Activated T-cell treated with anti-CD3 and anti-CD28 coated beads, Interleukin-2, amount 50 U/mL, for 1 hour (primary cell): ENCODE measurements around the gene ARHGAP26.
"Not testable (repeated sequence)": the region's sequence is repeated elsewhere in the genome, so short reads cannot be mapped to it uniquely, and the experiment has no call there.

Source experiments
- DNase-seq: peaks from one replicate; pipeline ENCODE4 v3.0.0-alpha.2; 2020

Gene ARHGAP26

GRCh38 chr5:143074414-143074996 is 304.3 kb downstream of the ARHGAP26 start:
- DNase-seq: no peak

- no peak for DNase-seq
Measured at GRCh38 chr5:143076377-143076776, 306.2 kb downstream of the ARHGAP26 start.

GRCh38 chr5:143077453-143078103 is 307.4 kb downstream of the ARHGAP26 start:
- DNase-seq: no peak

DNA sequence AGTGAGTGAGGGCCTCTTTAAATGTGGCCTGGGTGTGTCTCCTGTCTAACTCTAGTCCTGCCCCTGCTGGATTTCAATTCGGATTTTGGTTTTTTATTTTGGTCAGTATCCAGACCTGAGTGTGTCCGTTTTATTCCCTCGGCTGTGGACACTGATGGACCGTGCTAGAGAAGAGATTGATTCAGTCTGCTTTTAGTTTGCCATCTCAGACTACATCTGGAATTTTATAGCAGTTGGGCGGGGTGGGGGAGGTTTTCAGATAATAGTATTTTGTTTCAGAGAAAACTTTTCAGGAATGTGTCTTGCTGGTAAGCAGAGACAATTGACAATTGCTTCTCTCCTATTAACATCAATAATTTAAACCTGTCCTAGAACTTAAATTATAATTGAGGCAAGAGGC is 308.1 kb downstream of the ARHGAP26 start:
- no peak for DNase-seq

DNA sequence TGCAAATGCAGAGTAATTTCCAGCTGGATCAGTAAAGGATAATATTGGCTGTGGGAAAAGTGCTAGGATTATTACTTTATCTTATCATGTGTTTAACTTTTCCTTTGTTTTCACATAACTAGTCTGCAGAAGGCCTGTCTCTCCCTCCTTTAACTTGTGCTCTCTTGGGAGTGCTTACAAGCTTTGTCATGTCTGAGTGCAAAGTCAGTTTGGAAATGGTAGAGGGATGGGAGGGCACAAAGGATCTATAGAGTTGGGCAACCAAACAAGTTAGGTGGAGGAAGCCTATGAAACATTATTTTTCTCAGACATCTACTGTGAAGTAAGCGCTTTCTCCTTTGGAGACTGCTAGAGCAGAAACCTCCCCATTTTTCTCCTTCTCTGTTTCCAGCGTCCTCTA is 308.8 kb downstream of the ARHGAP26 start:
- DNase-seq: no peak

GRCh38 chr5:143080407-143080806 is 310.2 kb downstream of the ARHGAP26 start:
- no peak for DNase-seq

GRCh38 chr5:143080982-143081381 is 310.8 kb downstream of the ARHGAP26 start:
- DNase-seq: no peak

GRCh38 chr5:143083006-143083405 is 312.8 kb downstream of the ARHGAP26 start:
- no peak for DNase-seq

- no peak for DNase-seq
Measured at GRCh38 chr5:143084407-143084806, 314.2 kb downstream of the ARHGAP26 start.

DNA sequence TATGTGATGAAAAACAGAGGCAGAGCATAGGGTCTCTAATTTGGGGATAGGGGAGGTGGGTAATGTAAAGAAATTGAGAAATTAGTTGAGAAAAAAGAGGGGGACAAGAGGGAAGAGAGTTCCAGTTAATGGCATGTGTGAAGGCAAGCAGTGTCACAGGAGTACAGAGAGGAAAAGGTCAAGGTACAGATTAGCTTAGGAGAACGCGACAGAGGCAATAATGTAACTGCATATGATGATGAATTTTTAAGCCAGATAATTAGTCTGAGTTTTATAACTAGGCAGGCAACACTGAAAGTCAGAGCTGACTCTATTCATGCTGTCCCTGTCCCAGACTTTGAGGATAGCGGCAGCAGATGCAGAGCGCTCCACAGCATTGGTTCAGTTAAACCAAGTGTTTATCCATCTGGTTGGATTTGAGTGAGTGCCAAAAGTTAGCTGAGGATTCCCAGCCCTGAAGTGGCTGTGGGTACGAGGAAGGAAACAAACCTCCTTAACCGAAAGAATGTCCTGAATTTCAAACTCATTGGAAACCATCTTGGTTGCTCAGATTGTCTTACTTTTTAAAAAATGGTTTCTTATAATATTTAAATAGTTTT is 315.2 kb downstream of the ARHGAP26 start:
- no peak for DNase-seq

DNA sequence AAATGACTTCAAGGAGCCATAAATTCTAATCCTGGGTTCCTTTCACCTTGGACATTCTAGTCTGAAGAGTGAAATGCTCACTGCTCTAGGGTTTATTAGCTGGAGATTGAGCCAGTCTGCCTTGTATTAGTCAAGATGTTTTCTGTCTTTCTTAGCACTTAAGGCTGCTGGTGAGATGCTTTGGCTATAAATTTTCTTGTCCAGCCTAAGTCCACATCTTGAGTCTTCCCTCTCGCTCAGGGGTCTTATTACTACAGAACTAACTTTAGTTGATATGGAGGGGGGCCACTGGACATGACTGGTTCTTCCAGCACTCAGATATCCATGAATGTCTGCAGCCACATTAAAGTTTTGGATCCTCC is 316.4 kb downstream of the ARHGAP26 start:
- no peak for DNase-seq

GRCh38 chr5:143086908-143087637 is 316.9 kb downstream of the ARHGAP26 start:
- no peak for DNase-seq

- DNase-seq: not testable (repeated sequence)
Measured at GRCh38 chr5:143088702-143089101, 318.5 kb downstream of the ARHGAP26 start.

DNA sequence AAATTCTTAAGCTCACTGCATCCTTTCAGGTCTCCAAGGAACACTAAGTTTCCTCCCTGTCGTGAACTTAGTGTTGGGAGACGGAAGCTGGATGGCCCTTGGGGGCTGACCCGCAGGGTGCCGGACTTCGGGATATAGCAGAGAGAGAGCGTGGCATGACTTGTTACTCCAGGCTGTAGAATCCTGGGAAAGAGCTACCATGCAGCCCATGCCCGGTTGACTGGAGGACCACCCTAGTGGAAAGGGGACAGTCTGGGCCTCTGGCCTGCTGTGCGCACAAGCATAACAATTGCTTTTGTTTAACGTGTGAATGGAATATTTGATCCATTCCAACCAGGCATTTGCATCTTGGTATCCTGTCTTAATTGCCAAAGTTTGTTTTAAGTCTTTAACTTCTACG is 319.9 kb downstream of the ARHGAP26 start:
- not testable (repeated sequence) for DNase-seq

GRCh38 chr5:143092711-143093451 is 322.7 kb downstream of the ARHGAP26 start:
- DNase-seq: not testable (repeated sequence)

DNA sequence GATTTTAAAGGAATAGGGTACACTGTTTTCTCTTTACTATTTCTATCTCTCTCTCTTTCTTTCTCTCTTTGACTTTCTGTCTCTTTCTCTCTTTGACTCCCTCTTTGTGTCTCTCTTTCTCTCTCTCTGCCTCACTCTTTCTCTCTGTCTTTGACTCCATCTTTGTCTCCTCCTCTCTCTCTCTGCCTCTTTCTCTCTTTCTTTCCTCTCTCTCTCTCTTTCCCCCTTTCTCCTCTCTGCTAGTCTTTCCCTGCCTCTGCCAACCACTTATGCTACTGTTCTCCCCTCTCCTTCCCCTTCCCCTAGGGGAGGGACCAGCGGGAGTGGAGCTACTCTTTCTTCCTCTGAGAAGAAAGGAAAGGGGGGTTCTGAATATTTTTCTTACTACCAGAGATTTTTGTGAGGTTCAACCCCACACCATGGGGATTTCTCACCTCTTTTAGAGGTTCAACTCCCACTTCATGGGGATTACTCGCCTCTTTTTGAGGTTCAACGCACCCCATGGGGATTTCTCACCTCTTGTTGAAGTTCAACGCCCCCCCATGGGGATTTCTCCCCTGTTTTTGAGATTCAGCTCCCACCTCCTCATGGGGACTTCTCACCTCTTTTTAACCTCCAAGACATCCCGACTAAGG is 323.4 kb downstream of the ARHGAP26 start:
- no peak for DNase-seq

- DNase-seq: no peak
Measured at GRCh38 chr5:143094087-143094521, 323.9 kb downstream of the ARHGAP26 start.

DNA sequence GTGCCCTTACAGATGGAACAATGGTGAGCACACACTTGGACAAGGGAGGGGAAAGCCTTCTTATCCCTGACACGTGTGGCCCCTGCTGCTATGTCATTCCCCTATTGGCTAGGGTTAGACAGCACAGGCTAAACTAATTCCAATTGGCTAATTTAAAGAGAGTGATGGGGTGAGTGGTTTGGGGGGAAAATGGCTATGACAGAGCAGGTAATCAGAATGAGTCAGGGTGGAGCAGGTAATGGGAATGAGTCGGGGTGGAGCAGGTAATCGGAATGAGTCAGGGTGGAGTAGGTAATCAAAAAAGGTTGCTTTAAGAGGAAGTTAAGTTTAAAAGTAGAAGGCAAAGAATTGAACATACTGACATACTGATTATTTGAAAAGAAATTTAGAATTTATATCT is 324.4 kb downstream of the ARHGAP26 start:
- not testable (repeated sequence) for DNase-seq

DNA sequence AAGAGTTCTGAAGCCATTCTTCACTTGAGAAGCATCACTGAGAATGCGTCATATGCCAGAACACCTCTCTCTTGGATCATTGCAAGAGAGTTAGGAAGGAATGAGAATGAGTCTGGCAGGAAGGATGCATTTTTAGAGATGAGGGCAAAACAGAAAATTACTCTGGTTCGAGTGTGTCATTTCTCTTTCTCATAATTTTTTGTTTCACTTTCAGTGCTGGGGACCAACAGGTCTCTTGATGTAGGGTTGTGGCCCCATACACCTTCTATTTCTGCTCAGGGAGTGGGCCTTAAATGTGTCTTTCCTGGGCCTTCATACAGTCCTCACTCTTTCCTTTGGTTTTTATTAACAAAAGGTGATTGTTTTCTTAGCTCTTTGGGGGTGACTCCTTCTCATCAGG is 330.9 kb downstream of the ARHGAP26 start:
- no peak for DNase-seq

GRCh38 chr5:143101725-143102386 is 331.7 kb downstream of the ARHGAP26 start:
- no peak for DNase-seq

- no peak for DNase-seq
Measured at GRCh38 chr5:143102411-143102810, 332.2 kb downstream of the ARHGAP26 start.
